Measurements from ENCODE around the gene DBI. TPM values are rescaled to one million over a fixed set of nuclear protein-coding genes. Genes with fewer than 3 reads are reported as not detected.

The DBI gene
- total and polyA plus RNA-seq, 7 donors: 50.6 to 264 (median 88.7) TPM

DNA sequence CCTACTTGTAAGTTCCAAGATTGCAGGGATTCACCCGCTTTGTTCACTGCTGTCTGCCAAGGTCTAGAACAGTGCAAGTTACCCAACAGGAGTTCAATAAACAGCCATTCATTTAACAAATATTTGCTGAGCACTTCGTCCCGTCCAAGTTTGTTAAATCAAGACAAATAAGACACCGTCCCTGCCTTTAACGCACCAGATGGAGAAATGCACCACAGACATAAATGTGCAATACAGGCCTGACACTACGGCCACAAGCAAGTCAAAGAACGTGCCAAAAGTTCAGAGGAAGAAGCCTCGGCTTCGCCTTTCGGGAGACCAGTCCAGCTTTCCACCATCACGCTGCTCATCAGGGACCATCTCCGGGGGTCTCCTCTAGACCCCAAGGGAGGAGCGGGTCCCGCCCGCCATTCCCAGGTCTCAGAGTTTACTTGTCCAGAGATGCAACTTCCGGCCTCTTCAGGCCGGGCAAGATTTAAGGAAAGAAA, 572 bp upstream of the DBI start:
- H3K27me3 ChIP-seq (ENCODE audit: insufficient read depth in 3 of 3, low read length in 2 of 3): no peaks in the 10 kb centered on the region
- DNase-seq (no peak), ATAC-seq (peak; percentile 9 to 45 (median 14))
- peak overlapping the region; percentile 85 for H3K4me3 ChIP-seq
- no peaks in the 10 kb centered on the region for H3K9me3 ChIP-seq
- H3K4me1 ChIP-seq: peaks cover 29% of the 10 kb centered on the region
- TF ChIP-seq, protein P1, sequence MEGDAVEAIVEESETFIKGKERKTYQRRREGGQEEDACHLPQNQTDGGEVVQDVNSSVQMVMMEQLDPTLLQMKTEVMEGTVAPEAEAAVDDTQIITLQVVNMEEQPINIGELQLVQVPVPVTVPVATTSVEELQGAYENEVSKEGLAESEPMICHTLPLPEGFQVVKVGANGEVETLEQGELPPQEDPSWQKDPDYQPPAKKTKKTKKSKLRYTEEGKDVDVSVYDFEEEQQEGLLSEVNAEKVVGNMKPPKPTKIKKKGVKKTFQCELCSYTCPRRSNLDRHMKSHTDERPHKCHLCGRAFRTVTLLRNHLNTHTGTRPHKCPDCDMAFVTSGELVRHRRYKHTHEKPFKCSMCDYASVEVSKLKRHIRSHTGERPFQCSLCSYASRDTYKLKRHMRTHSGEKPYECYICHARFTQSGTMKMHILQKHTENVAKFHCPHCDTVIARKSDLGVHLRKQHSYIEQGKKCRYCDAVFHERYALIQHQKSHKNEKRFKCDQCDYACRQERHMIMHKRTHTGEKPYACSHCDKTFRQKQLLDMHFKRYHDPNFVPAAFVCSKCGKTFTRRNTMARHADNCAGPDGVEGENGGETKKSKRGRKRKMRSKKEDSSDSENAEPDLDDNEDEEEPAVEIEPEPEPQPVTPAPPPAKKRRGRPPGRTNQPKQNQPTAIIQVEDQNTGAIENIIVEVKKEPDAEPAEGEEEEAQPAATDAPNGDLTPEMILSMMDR (IDR thresholded peaks at IDR 0.05): no peak
- WGBS, 3 donors: 1% methylated on average over 17 of the region's 17 CpGs
- H3K36me3 ChIP-seq (ENCODE audit: insufficient read depth in 1 of 2, low read depth in 1 of 2): peaks cover 6 to 24% of the 10 kb centered on the region in 2 donors
- H3K27ac ChIP-seq: peak overlapping the region; percentile 98
- intact Hi-C loops (cut with DNase I): loop anchor here (5.0 kb wide), 2 partner anchors 39 to 54 kb away; no protein-coding TSS in a partner anchor

DNA sequence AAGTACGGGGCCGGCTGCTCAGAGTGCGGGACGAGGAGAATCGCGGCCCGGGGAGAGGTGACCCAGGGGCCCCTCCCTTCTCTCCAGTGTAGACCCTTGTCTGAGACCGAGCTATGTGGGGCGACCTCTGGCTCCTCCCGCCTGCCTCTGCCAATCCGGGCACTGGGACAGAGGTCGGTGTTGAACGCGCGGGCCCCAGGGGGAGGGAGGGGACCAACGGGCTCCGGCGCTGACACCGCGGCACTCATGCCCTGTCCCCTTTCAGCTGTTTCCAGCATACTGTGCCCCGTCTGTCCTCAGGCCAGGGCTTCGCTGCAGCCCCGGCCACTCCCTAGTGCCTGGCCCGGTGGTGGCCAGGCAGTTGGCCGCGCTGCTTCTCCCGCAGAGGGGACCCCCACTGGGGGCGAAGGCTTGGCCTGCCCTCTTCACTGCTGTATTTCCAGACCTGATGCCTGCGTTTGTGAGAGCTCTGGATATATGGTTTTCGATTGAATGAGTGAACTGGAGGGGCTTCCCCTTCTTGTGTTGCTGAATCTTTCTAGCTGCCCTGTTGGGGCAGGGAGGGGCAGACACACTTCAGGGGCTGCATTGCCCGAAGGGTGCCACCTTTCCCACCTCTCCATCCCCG, 809 bp downstream of the DBI start:
- DNase-seq (peak; percentile 69 to 79), ATAC-seq (peak; percentile 35 to 52 (median 46))
- Histone ChIP-seq H3K9me3 (no peaks in the 10 kb centered on the region), H3K27ac (peak overlapping the region; percentile 98), H3K4me1 (peaks cover 29% of the 10 kb centered on the region), H3K36me3 (ENCODE audit: insufficient read depth in 1 of 2, low read depth in 1 of 2) (peaks cover 9 to 38% of the 10 kb centered on the region in 2 donors), H3K27me3 (ENCODE audit: insufficient read depth in 3 of 3, low read length in 2 of 3) (no peaks in the 10 kb centered on the region), H3K4me3 (peak overlapping the region; percentile 85)
- WGBS, 3 donors: 4 to 8% (median 7%) methylated on average over 17 to 32 of the region's 32 CpGs
- intact Hi-C loops (cut with DNase I): loop anchor here (5.0 kb wide), 2 partner anchors 40 to 55 kb away; no protein-coding TSS in a partner anchor
- TF ChIP-seq, protein P1 (IDR thresholded peaks at IDR 0.05): no peak

DNA sequence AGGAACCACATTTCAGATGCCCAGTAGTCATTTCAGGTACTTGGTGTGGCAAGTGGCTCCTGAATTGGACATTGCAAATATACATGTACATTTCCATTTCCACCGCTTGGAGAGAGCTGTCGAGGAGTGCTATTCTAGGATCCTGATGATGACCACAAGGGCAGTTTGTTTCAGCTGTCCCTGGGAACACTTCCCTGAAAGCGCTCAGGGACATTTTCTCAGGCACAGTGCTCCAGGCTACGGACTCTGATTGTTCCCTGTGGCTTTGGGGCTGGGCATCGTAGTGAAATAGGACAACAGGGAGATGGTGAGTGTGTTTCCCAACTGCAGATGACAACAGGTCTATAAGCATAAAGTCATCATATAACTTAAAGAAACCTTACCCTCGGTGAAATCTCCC, 3.1 kb downstream of the DBI start:
- intact Hi-C loops (cut with DNase I): loop anchor here (5.0 kb wide), 2 partner anchors 43 to 58 kb away; no protein-coding TSS in a partner anchor
- peak; percentile 39 to 69 (median 56) for ATAC-seq
- TF ChIP-seq, protein P1 (IDR thresholded peaks at IDR 0.05): no peak
- no peak for DNase-seq
- peaks cover 27% of the 10 kb centered on the region for H3K4me1 ChIP-seq
- peaks cover 4% of the 10 kb centered on the region for H3K9me3 ChIP-seq
- 42 to 45% (median 42%) methylated on average over 6 of the region's 6 CpGs for WGBS, 3 donors
- H3K4me3 ChIP-seq: no peak overlapping the region
- H3K27ac ChIP-seq: peak overlapping the region; percentile 47
- no peaks in the 10 kb centered on the region for H3K27me3 ChIP-seq (ENCODE audit: insufficient read depth in 3 of 3, low read length in 2 of 3)
- peaks cover 13 to 60% of the 10 kb centered on the region in 2 donors for H3K36me3 ChIP-seq (ENCODE audit: insufficient read depth in 1 of 2, low read depth in 1 of 2)

DNA sequence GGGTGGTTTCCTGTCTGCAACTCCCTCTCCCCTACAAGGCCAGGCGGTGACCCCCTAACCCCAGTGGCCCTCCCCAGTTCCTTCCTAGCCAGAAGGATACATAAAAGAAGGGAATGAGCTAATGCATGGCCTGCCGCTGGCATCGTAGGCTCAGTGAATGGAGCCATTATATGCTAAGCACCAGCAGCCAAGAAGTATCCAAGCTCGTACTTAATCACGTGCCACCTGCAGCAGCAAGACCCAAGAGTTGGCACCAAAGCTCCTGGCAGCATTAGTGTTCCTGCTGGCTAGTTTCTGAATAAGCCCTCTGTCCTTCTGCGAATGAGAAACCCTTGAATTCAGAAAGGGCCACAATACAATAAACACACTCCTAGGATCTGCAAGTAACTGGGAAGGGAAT, 4.3 kb downstream of the DBI start:
- TF ChIP-seq, protein P1 (IDR thresholded peaks at IDR 0.05): no peak
- intact Hi-C loops (cut with DNase I): no loop called here
- no peak overlapping the region for H3K27ac ChIP-seq
- no peak overlapping the region for H3K4me3 ChIP-seq
- H3K36me3 ChIP-seq (ENCODE audit: insufficient read depth in 1 of 2, low read depth in 1 of 2): peaks cover 13 to 60% of the 10 kb centered on the region in 2 donors
- no peak for ATAC-seq
- peaks cover 4% of the 10 kb centered on the region for H3K9me3 ChIP-seq
- peaks cover 19% of the 10 kb centered on the region for H3K4me1 ChIP-seq
- 43 to 51% (median 43%) methylated on average over 6 of the region's 6 CpGs for WGBS, 3 donors
- no peaks in the 10 kb centered on the region for H3K27me3 ChIP-seq (ENCODE audit: insufficient read depth in 3 of 3, low read length in 2 of 3)
- no peak for DNase-seq
